Right lobe of liver (tissue), 4 donors: Measurements from ENCODE around the gene DNLZ.

ENCODE experiments used
- POLR2A ChIP-seq: fragments of 450-650 bp; IDR thresholded peaks from one replicate; pipeline ENCODE4 v1.6.1; 2017; ENCODE audit warnings: antibody characterized with exemption, mild to moderate bottlenecking
- TF ChIP-seq, protein P1 (sequence below), 4 donors: fragments of 200-600 bp in 3 of 4; fragments of 450-650 bp in 1 of 4; IDR thresholded peaks; one replicate each; pipeline versions ENCODE4 v1.5.1 to v1.8.0; 2016 to 2022; ENCODE audit warnings: antibody characterized with exemption in 4 of 4, mild to moderate bottlenecking in 2 of 4
- donor health status: DM: no; HTN: no; CAD: no.
- donor health status: DM: no; HTN: no; CAD: no.
- donor health status: DM: no; HTN: yes; CAD: no.

DNA sequence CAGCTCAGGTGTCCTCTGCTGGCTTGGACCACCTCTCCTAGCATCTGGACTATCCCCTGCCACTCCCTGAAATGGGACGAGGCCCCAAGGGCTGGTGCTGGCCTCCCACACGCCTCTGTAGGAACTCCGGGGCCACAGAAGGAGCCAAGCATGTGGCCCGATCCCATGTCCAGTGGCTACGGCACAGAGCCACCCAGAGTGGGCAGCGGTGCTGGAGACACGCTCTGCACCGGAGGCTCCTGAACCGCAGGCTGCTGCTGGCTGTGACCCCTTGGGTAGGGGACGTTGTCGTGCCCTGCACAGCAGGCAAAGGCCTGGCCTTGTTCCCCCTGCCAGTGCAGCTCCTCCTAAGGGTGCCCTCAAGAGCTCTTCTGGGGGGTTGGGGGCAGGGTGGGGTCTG, 16.3 kb upstream of the DNLZ start:
- TF ChIP-seq, protein P1, sequence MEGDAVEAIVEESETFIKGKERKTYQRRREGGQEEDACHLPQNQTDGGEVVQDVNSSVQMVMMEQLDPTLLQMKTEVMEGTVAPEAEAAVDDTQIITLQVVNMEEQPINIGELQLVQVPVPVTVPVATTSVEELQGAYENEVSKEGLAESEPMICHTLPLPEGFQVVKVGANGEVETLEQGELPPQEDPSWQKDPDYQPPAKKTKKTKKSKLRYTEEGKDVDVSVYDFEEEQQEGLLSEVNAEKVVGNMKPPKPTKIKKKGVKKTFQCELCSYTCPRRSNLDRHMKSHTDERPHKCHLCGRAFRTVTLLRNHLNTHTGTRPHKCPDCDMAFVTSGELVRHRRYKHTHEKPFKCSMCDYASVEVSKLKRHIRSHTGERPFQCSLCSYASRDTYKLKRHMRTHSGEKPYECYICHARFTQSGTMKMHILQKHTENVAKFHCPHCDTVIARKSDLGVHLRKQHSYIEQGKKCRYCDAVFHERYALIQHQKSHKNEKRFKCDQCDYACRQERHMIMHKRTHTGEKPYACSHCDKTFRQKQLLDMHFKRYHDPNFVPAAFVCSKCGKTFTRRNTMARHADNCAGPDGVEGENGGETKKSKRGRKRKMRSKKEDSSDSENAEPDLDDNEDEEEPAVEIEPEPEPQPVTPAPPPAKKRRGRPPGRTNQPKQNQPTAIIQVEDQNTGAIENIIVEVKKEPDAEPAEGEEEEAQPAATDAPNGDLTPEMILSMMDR (IDR thresholded peaks at IDR 0.05) = no peak
- TF ChIP-seq POLR2A = no peak
